GM12875 (cell line): ENCODE data around the gene DDOST.

Experiments
- H3K4me3 ChIP-seq: one replicate; pipeline ENCODE4 v1.5.1; 2011; ENCODE audit warnings: low read depth, low read length, control low read depth
- CTCF ChIP-seq: IDR thresholded peaks from 2 replicates; pipeline ENCODE4 v1.5.1; 2011; ENCODE audit warnings: low read depth, mild to moderate bottlenecking, control low read depth, inconsistent platforms, low read length, moderate library complexity, borderline replicate concordance; ENCODE audit not compliant: insufficient read depth

DDOST gene

GRCh38 chr1:20700636-20701215 lies 39.6 kb upstream of the DDOST start:
- no peak for TF ChIP-seq CTCF

GRCh38 chr1:20699558-20699957 lies 38.4 kb upstream of the DDOST start:
- no peak for TF ChIP-seq CTCF
- no peak overlapping the region for H3K4me3 ChIP-seq

More at GRCh38 chr1:20700636-20701215, 39.6 kb upstream of the DDOST start:
- H3K4me3 ChIP-seq, result no peak overlapping the region

GRCh38 chr1:20698195-20698910 lies 37.2 kb upstream of the DDOST start:
- H3K4me3 ChIP-seq, result no peak overlapping the region
- TF ChIP-seq CTCF, result no peak

- TF ChIP-seq CTCF, result no peak
- no peak overlapping the region for H3K4me3 ChIP-seq
Measured at GRCh38 chr1:20697563-20697962, 36.4 kb upstream of the DDOST start.

- peak overlapping the region; percentile 52 for H3K4me3 ChIP-seq
- peak; percentile 93 for TF ChIP-seq CTCF
Measured at GRCh38 chr1:20696397-20697333, 35.5 kb upstream of the DDOST start.

- H3K4me3 ChIP-seq, result no peak overlapping the region
- no peak for TF ChIP-seq CTCF
Measured at GRCh38 chr1:20695515-20695914, 34.3 kb upstream of the DDOST start.
